GM23338 (cell line): ENCODE data around the gene ARHGAP42.

ENCODE experiments used
- CREB1 ChIP-seq: fragments of 250-450 bp; sonication (Bioruptor Pico); IDR thresholded peaks from 2 replicates; pipeline ENCODE4 v1.5.0; 2020; ENCODE audit warnings: low read depth, mild to moderate bottlenecking, moderate library complexity
- EZH2 ChIP-seq: fragments of 200-600 bp; sonication (generic); IDR thresholded peaks from one replicate; pipeline ENCODE4 v1.8.0; 2017; ENCODE audit warnings: antibody characterized with exemption, mild to moderate bottlenecking, low read depth; ENCODE audit not compliant: unreplicated experiment
- EZH2phosphoT487 ChIP-seq: fragments of 200-600 bp; sonication (generic); IDR thresholded peaks from one replicate; pipeline ENCODE4 v1.8.1; 2018; ENCODE audit warnings: antibody characterized with exemption; ENCODE audit not compliant: unreplicated experiment
- POLR2AphosphoS5 ChIP-seq: IDR thresholded peaks from 2 replicates; pipeline ENCODE4 v1.6.1; 2016; ENCODE audit warnings: antibody characterized with exemption, low read depth
- ZNF114 ChIP-seq: fragments of 250-450 bp; sonication (Bioruptor Pico); IDR thresholded peaks from 2 replicates; pipeline ENCODE4 v1.5.0; 2020; ENCODE audit warnings: mild to moderate bottlenecking, moderate library complexity
- TF ChIP-seq, protein P1 (sequence below), 2 experiments: fragments of 200-600 bp in 1 of 2; sonication (generic) in 1 of 2; conservative IDR thresholded peaks; 2 replicates each; pipeline versions ENCODE4 v1.5.1 to v1.6.1; 2016 to 2017; ENCODE audit warnings: antibody characterized with exemption in 2 of 2, low read depth in 2 of 2, mild to moderate bottlenecking in 2 of 2, moderate library complexity in 1 of 2
- TF ChIP-seq, protein P2 (sequence below): IDR thresholded peaks from one replicate; pipeline ENCODE4 v1.6.1; 2018; ENCODE audit warnings: antibody characterized with exemption; ENCODE audit not compliant: unreplicated experiment
- TF ChIP-seq, protein P3 (sequence below): fragments of 250-450 bp; sonication (Bioruptor Pico); IDR thresholded peaks from 2 replicates; pipeline ENCODE4 v1.5.0; 2020; ENCODE audit warnings: mild to moderate bottlenecking, moderate library complexity

DNA sequence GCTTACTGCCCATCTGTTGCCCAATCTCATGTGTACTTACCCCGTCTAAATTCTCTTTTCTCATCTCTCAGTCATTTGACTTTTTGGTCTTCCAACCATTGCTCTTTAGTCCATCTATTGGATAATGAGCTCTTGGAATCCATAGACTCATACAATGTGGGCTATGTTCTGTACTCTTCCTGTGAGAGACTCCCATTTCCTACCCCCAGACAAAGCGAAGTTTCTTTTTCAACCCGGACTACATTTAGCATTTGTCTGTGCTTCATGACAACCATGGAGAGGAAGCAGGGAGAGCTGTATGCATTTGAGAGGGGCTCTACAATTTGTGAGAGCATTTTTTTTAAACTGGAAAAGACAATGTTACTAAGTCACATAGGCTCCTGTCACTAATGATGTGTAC lies 4.0 kb upstream of the ARHGAP42 start:
- no peak for TF ChIP-seq EZH2phosphoT487
- TF ChIP-seq, protein P1, sequence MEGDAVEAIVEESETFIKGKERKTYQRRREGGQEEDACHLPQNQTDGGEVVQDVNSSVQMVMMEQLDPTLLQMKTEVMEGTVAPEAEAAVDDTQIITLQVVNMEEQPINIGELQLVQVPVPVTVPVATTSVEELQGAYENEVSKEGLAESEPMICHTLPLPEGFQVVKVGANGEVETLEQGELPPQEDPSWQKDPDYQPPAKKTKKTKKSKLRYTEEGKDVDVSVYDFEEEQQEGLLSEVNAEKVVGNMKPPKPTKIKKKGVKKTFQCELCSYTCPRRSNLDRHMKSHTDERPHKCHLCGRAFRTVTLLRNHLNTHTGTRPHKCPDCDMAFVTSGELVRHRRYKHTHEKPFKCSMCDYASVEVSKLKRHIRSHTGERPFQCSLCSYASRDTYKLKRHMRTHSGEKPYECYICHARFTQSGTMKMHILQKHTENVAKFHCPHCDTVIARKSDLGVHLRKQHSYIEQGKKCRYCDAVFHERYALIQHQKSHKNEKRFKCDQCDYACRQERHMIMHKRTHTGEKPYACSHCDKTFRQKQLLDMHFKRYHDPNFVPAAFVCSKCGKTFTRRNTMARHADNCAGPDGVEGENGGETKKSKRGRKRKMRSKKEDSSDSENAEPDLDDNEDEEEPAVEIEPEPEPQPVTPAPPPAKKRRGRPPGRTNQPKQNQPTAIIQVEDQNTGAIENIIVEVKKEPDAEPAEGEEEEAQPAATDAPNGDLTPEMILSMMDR (conservative IDR thresholded peaks at IDR 0.05; ENCODE audit: low read depth in 2 of 2): no peak
- no peak for TF ChIP-seq CREB1
- TF ChIP-seq POLR2AphosphoS5: no peak
- TF ChIP-seq, protein P2, sequence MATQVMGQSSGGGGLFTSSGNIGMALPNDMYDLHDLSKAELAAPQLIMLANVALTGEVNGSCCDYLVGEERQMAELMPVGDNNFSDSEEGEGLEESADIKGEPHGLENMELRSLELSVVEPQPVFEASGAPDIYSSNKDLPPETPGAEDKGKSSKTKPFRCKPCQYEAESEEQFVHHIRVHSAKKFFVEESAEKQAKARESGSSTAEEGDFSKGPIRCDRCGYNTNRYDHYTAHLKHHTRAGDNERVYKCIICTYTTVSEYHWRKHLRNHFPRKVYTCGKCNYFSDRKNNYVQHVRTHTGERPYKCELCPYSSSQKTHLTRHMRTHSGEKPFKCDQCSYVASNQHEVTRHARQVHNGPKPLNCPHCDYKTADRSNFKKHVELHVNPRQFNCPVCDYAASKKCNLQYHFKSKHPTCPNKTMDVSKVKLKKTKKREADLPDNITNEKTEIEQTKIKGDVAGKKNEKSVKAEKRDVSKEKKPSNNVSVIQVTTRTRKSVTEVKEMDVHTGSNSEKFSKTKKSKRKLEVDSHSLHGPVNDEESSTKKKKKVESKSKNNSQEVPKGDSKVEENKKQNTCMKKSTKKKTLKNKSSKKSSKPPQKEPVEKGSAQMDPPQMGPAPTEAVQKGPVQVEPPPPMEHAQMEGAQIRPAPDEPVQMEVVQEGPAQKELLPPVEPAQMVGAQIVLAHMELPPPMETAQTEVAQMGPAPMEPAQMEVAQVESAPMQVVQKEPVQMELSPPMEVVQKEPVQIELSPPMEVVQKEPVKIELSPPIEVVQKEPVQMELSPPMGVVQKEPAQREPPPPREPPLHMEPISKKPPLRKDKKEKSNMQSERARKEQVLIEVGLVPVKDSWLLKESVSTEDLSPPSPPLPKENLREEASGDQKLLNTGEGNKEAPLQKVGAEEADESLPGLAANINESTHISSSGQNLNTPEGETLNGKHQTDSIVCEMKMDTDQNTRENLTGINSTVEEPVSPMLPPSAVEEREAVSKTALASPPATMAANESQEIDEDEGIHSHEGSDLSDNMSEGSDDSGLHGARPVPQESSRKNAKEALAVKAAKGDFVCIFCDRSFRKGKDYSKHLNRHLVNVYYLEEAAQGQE: no peak
- TF ChIP-seq EZH2: no peak
- no peak for TF ChIP-seq ZNF114 (CRISPR knock-in tag)
- TF ChIP-seq, protein P3, sequence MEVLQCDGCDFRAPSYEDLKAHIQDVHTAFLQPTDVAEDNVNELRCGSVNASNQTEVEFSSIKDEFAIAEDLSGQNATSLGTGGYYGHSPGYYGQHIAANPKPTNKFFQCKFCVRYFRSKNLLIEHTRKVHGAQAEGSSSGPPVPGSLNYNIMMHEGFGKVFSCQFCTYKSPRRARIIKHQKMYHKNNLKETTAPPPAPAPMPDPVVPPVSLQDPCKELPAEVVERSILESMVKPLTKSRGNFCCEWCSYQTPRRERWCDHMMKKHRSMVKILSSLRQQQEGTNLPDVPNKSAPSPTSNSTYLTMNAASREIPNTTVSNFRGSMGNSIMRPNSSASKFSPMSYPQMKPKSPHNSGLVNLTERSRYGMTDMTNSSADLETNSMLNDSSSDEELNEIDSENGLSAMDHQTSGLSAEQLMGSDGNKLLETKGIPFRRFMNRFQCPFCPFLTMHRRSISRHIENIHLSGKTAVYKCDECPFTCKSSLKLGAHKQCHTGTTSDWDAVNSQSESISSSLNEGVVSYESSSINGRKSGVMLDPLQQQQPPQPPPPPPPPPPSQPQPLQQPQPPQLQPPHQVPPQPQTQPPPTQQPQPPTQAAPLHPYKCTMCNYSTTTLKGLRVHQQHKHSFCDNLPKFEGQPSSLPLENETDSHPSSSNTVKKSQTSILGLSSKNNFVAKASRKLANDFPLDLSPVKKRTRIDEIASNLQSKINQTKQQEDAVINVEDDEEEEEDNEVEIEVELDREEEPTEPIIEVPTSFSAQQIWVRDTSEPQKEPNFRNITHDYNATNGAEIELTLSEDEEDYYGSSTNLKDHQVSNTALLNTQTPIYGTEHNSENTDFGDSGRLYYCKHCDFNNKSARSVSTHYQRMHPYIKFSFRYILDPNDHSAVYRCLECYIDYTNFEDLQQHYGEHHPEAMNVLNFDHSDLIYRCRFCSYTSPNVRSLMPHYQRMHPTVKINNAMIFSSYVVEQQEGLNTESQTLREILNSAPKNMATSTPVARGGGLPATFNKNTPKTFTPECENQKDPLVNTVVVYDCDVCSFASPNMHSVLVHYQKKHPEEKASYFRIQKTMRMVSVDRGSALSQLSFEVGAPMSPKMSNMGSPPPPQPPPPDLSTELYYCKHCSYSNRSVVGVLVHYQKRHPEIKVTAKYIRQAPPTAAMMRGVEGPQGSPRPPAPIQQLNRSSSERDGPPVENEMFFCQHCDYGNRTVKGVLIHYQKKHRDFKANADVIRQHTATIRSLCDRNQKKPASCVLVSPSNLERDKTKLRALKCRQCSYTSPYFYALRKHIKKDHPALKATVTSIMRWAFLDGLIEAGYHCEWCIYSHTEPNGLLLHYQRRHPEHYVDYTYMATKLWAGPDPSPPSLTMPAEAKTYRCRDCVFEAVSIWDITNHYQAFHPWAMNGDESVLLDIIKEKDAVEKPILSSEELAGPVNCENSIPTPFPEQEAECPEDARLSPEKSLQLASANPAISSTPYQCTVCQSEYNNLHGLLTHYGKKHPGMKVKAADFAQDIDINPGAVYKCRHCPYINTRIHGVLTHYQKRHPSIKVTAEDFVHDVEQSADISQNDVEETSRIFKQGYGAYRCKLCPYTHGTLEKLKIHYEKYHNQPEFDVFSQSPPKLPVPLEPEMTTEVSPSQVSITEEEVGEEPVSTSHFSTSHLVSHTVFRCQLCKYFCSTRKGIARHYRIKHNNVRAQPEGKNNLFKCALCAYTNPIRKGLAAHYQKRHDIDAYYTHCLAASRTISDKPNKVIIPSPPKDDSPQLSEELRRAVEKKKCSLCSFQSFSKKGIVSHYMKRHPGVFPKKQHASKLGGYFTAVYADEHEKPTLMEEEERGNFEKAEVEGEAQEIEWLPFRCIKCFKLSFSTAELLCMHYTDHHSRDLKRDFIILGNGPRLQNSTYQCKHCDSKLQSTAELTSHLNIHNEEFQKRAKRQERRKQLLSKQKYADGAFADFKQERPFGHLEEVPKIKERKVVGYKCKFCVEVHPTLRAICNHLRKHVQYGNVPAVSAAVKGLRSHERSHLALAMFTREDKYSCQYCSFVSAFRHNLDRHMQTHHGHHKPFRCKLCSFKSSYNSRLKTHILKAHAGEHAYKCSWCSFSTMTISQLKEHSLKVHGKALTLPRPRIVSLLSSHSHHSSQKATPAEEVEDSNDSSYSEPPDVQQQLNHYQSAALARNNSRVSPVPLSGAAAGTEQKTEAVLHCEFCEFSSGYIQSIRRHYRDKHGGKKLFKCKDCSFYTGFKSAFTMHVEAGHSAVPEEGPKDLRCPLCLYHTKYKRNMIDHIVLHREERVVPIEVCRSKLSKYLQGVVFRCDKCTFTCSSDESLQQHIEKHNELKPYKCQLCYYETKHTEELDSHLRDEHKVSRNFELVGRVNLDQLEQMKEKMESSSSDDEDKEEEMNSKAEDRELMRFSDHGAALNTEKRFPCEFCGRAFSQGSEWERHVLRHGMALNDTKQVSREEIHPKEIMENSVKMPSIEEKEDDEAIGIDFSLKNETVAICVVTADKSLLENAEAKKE (CRISPR knock-in tag): no peak
